HepG2 (cell line): Measurements from ENCODE around the gene C11orf58.

ENCODE experiments used
- AFF4 ChIP-seq: sonication (generic); formaldehyde crosslinking; IDR thresholded peaks from 2 replicates; pipeline ENCODE4 v1.4.0; 2020; ENCODE audit warnings: missing genetic modification reagents
- CBFB ChIP-seq: sonication (generic); formaldehyde crosslinking; IDR thresholded peaks from 2 replicates; pipeline ENCODE4 v1.4.0; 2020; ENCODE audit warnings: missing genetic modification reagents
- CTCF ChIP-seq: sonication (generic); formaldehyde crosslinking; IDR thresholded peaks from 2 replicates; pipeline ENCODE4 v1.5.0; 2020; ENCODE audit warnings: mild to moderate bottlenecking, missing genetic modification reagents, moderate library complexity
- PBX3 ChIP-seq: sonication (generic); formaldehyde crosslinking; IDR thresholded peaks from 2 replicates; pipeline ENCODE4 v1.8.1; 2023; ENCODE audit warnings: missing genetic modification reagents, inconsistent platforms, borderline replicate concordance
- POLR2A ChIP-seq, 2 experiments: IDR thresholded peaks; 2 replicates each; pipeline ENCODE4 v1.6.1; 2011; ENCODE audit warnings: low read depth in 2 of 2, low read length in 2 of 2, mild to moderate bottlenecking in 1 of 2, moderate library complexity in 1 of 2; ENCODE audit not compliant: insufficient read depth in 1 of 2
- RXRA ChIP-seq: sonication (generic); formaldehyde crosslinking; IDR thresholded peaks from 2 replicates; pipeline ENCODE4 v1.5.1; 2020; ENCODE audit warnings: missing genetic modification reagents
- SALL2 ChIP-seq: sonication (generic); formaldehyde crosslinking; IDR thresholded peaks from 2 replicates; pipeline ENCODE4 v1.8.1; 2023; ENCODE audit warnings: mild to moderate bottlenecking, missing genetic modification reagents, inconsistent platforms
- ZBTB33 ChIP-seq: sonication (generic); formaldehyde crosslinking; IDR thresholded peaks from 2 replicates; pipeline ENCODE4 v1.4.0; 2020; ENCODE audit warnings: missing genetic modification reagents

- TF ChIP-seq RXRA (CRISPR knock-in tag) (no peak), AFF4 (no peak), PBX3 (CRISPR knock-in tag) (no peak), CTCF (CRISPR knock-in tag) (no peak), ZBTB33 (CRISPR knock-in tag) (no peak), SALL2 (CRISPR knock-in tag) (no peak), POLR2A (IDR thresholded peaks at IDR 0.05; ENCODE audit: insufficient read depth in 1 of 2, low read depth in 2 of 2, low read length in 2 of 2) (no peak), CBFB (CRISPR knock-in tag) (no peak)
These were observed 60.8 kb downstream of the C11orf58 start for GRCh38 chr11:16799221-16799620.
